ENCODE measurements around the gene NEMP2. TPM values are rescaled to one million over a fixed set of nuclear protein-coding genes. Genes with fewer than 3 reads are reported as not detected.

Gene NEMP2
- total and polyA plus RNA-seq, 12 donors, result 0.61 to 8.4 (median 4.9) TPM

DNA sequence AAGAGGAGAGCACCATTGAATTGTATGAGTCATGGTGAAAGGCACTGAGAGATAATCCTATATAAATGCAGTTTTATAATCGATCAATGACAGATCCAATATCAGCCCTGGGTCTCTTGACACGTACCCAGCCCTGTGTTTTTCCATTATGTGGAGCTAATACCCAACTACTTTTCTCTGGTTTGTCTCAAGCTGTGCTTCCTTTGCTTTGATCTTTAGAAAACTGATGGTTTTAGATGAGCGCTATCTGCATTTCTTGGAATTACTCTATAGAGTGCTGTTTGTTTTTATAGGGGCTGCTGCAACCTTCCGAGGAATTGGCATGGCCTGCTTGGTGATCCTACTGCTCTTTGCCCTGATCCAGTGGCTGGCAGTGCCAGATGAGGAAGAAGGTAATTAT, 45.0 kb downstream of the NEMP2 start:
- H3K4me1 ChIP-seq (replicated peaks in 1 of 2), result no peaks in the 10 kb centered on the region
- H3K9me3 ChIP-seq (replicated peaks in 1 of 3), result no peaks in the 10 kb centered on the region
- H3K27ac ChIP-seq, result no peak overlapping the region
- WGBS, 4 donors, result 90 to 98% (median 96%) methylated on average over 4 of the region's 4 CpGs
- no peaks in the 10 kb centered on the region for H3K27me3 ChIP-seq
- TF ChIP-seq, protein P1, sequence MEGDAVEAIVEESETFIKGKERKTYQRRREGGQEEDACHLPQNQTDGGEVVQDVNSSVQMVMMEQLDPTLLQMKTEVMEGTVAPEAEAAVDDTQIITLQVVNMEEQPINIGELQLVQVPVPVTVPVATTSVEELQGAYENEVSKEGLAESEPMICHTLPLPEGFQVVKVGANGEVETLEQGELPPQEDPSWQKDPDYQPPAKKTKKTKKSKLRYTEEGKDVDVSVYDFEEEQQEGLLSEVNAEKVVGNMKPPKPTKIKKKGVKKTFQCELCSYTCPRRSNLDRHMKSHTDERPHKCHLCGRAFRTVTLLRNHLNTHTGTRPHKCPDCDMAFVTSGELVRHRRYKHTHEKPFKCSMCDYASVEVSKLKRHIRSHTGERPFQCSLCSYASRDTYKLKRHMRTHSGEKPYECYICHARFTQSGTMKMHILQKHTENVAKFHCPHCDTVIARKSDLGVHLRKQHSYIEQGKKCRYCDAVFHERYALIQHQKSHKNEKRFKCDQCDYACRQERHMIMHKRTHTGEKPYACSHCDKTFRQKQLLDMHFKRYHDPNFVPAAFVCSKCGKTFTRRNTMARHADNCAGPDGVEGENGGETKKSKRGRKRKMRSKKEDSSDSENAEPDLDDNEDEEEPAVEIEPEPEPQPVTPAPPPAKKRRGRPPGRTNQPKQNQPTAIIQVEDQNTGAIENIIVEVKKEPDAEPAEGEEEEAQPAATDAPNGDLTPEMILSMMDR (IDR thresholded peaks at IDR 0.05), result no peak
- no peak for TF ChIP-seq POLR2A (IDR thresholded peaks at IDR 0.05)
- H3K4me3 ChIP-seq, result no peak overlapping the region
- DNase-seq, result no peak
- intact Hi-C loops (cut with DNase I), result no loop called here
- peaks cover 0 to 21% of the 10 kb centered on the region in 2 donors for H3K36me3 ChIP-seq (replicated peaks in 1 of 2)

DNA sequence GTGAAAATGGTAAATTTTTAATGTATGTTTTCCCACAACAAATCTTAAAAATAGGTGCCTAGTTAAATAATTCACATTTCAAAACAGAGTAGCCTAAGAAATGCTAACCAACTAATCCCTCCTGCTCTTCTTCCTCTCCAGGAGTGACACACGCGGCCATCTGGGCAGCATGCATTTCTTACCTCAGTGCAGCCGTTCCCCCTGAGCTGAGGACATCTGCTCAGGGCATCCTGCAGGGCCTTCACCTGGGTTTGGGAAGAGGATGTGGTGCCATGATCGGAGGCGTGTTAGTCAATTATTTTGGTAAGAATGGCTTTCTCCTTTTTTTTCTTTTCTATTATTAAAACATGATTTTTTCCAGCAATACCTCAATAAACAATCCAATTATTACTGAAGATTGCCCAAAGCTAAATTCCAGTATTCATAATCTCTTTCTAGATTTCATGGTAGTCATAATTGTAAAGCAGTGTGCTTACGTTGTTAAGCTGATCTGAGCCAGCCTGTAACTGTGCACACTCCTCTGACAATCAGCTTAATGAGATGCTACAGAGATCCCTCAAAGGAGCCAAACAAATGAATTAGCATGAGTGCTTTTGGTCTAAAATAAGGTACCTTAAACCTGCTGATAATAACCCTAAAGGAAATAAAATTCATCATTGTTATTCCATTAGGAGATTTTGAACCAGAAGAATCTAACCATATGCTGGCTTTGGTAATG, 45.8 kb downstream of the NEMP2 start:
- no peak for TF ChIP-seq POLR2A (IDR thresholded peaks at IDR 0.05)
- TF ChIP-seq, protein P1 (IDR thresholded peaks at IDR 0.05), result no peak
- WGBS, 4 donors, result 92 to 95% (median 93%) methylated on average over 6 of the region's 6 CpGs
- Histone ChIP-seq H3K9me3 (replicated peaks in 1 of 3) (no peaks in the 10 kb centered on the region), H3K4me1 (replicated peaks in 1 of 2) (no peaks in the 10 kb centered on the region), H3K27me3 (no peaks in the 10 kb centered on the region), H3K4me3 (no peak overlapping the region), H3K36me3 (replicated peaks in 1 of 2) (peaks cover 0 to 21% of the 10 kb centered on the region in 2 donors), H3K27ac (no peak overlapping the region)
- DNase-seq, result no peak
- intact Hi-C loops (cut with DNase I), result no loop called here

DNA sequence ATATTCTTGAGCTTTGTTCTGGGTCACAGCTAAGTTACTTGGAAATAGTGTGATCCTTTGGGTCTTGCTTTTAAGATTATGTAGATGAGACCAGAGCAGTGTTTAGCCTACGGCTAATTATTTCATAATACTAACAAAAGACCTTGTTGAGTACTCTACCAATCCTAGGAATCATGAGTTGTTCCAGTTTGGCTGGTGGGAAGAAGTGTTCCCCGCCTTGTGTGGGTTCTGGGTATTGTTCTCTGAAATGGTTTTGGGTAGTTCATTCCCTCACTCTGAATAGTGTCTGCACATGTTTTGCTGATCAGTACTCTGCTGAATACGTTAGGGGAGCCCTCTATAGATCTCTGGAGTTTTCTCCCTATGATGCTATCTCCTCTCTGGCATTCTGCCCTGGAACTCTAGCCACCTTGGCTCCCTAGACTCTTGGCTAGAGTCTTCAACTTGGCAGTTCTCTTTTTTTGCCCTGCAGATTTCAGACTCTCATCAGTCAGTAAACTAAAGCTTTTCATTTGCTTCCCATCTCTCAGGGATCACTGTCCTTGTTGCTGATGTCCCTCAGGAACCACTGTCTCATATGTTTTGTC, 48.4 kb downstream of the NEMP2 start:
- TF ChIP-seq, protein P1 (IDR thresholded peaks at IDR 0.05), result no peak
- TF ChIP-seq POLR2A (IDR thresholded peaks at IDR 0.05), result no peak
- H3K4me3 ChIP-seq, result no peak overlapping the region
- H3K27me3 ChIP-seq, result no peaks in the 10 kb centered on the region
- intact Hi-C loops (cut with DNase I), result no loop called here
- DNase-seq, result peak in 1 of 7 donors; percentile 23
- H3K27ac ChIP-seq, result no peak overlapping the region
- H3K36me3 ChIP-seq (replicated peaks in 1 of 2), result peaks cover 0 to 21% of the 10 kb centered on the region in 2 donors
- H3K4me1 ChIP-seq (replicated peaks in 1 of 2), result no peaks in the 10 kb centered on the region
- WGBS, 4 donors, result 74 to 83% (median 82%) methylated on average over 3 of the region's 3 CpGs
- no peaks in the 10 kb centered on the region for H3K9me3 ChIP-seq (replicated peaks in 1 of 3)

DNA sequence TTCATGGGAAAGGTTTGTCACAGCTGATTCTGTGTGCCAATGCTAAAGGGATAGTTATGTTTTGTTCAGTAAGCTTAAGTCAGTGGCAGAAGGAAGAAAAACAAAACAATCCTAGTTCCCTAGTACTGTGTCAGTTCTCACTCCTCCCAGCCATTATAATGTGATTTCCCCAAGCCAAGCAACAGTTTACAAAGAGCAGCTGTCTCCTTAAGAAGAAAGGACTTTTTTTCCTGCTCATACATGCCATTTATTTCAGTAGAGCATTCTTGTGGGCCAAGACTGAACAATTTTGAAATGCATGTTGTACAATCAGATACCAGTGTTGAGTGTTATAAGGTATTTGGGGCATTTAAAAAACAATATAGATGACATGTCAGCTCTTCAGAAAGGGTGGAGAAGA, 52.1 kb downstream of the NEMP2 start:
- TF ChIP-seq, protein P1 (IDR thresholded peaks at IDR 0.05), result no peak
- TF ChIP-seq POLR2A (IDR thresholded peaks at IDR 0.05), result no peak
- no peaks in the 10 kb centered on the region for H3K36me3 ChIP-seq (replicated peaks in 1 of 2)
- DNase-seq, result no peak
- no peaks in the 10 kb centered on the region for H3K27me3 ChIP-seq
- no peak overlapping the region for H3K4me3 ChIP-seq
- H3K9me3 ChIP-seq (replicated peaks in 1 of 3), result no peaks in the 10 kb centered on the region
- H3K27ac ChIP-seq, result no peak overlapping the region
- intact Hi-C loops (cut with DNase I), result no loop called here
- peaks cover 0 to 3% of the 10 kb centered on the region in 2 donors for H3K4me1 ChIP-seq (replicated peaks in 1 of 2)

Data from adrenal gland (tissue), 12 donors.